HUES64 (cell line): ENCODE measurements around the gene CALB2.

Experiments
- H3K27ac ChIP-seq: 2 replicates; pipeline ENCODE4 v1.7.0; 2013; ENCODE audit warnings: low read depth, low read length, inconsistent platforms
- H3K27me3 ChIP-seq: 2 replicates; pipeline ENCODE4 v1.6.1; 2013; ENCODE audit warnings: mild to moderate bottlenecking, low read length; ENCODE audit not compliant: insufficient read depth
- H3K36me3 ChIP-seq: 2 replicates; pipeline ENCODE4 v1.6.1; 2013; ENCODE audit warnings: mild to moderate bottlenecking, low read length; ENCODE audit not compliant: insufficient read depth
- H3K4me1 ChIP-seq: 2 replicates; pipeline ENCODE4 v1.6.1; 2013; ENCODE audit warnings: mild to moderate bottlenecking, low read length, moderate library complexity; ENCODE audit not compliant: insufficient read depth
- H3K4me3 ChIP-seq: 2 replicates; pipeline ENCODE4 v1.5.1; 2013; ENCODE audit warnings: mild to moderate bottlenecking, low read length, moderate library complexity
- H3K9ac ChIP-seq: 2 replicates; pipeline ENCODE4 v1.6.1; 2013; ENCODE audit warnings: mild to moderate bottlenecking, low read depth, low read length
- H3K9me3 ChIP-seq: 2 replicates; pipeline ENCODE4 v1.6.1; 2013; ENCODE audit warnings: low read depth, low read length; ENCODE audit not compliant: insufficient read depth
- WGBS: fragments of 150-250, 120-280 bp; methylation state at CpG from one replicate; pipeline ENCODE4 v1.1.7; 2013; ENCODE audit warnings: missing lambda C conversion rate; 5-methylcytosine and 5-hydroxymethylcytosine counted together

CALB2 gene

DNA sequence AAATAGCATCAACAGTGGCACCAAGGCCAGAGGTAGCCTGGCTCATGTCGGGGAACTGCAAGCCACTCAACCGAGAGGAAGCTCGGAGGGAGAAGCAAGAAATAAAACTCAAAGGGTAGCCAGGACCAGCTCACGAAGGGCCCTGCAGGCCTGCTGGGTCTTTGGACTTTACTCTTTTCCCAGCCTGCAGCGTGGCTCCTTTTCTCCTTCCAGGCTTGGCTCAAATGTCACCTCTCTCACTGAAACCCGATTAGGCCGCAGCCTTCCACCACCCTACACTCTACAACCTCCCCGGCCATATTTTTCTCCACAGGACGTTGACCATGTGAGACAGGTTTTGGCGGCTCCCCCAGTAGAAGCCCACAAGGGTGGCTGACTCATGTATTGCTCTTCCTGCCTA lies 38.1 kb downstream of the CALB2 start:
- Histone ChIP-seq H3K27ac (no peak overlapping the region), H3K36me3 (no peaks in the 10 kb centered on the region), H3K4me3 (no peak overlapping the region), H3K4me1 (peaks cover 10% of the 10 kb centered on the region; the same call in 1 of the 2 replicates), H3K27me3 (no peaks in the 10 kb centered on the region), H3K9me3 (no peaks in the 10 kb centered on the region), H3K9ac (no peak overlapping the region)
- 83% methylated on average over 10 of the region's 10 CpGs for WGBS

DNA sequence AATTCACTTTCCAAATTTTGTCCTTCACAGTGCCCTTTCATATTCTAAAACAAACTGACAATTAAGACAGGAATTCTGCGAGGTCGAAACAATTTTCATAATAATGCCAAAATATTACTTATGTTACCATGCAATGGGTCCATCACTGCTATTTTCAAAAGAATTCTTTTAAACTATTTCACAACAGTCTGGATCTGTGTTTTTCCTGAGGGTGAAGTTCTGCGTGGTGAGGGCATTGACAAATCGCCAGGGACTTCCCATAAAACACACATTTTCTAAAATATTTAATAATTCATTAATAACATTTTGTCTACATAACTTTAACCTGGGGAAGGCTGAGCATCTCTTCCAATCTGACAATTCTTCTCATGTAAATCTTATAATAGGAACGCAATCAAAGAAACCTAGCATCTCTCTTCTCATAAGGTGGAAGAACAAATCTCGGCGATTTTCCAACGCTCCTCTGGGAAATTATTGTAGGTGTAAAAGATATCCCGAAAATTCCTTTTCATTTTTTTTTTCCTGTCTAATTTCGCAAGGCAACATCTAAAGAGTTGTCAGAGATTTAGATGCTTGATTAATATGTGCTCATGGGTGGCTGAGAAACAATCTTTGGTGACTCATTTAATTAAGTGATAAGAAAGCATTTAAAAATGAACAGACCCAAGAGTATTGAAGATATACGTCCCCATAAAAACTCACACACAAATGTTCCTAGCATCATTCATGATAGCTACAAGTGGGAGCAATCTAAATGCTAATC lies 41.5 kb downstream of the CALB2 start:
- H3K27ac ChIP-seq: no peak overlapping the region
- H3K9me3 ChIP-seq: no peaks in the 10 kb centered on the region; the same call in 1 of the 2 replicates
- peaks cover 14% of the 10 kb centered on the region; the same call in 1 of the 2 replicates for H3K4me1 ChIP-seq
- WGBS: 93% methylated on average over 9 of the region's 11 CpGs
- H3K36me3 ChIP-seq: no peaks in the 10 kb centered on the region
- no peaks in the 10 kb centered on the region for H3K27me3 ChIP-seq
- no peak overlapping the region for H3K4me3 ChIP-seq
- H3K9ac ChIP-seq: no peak overlapping the region

DNA sequence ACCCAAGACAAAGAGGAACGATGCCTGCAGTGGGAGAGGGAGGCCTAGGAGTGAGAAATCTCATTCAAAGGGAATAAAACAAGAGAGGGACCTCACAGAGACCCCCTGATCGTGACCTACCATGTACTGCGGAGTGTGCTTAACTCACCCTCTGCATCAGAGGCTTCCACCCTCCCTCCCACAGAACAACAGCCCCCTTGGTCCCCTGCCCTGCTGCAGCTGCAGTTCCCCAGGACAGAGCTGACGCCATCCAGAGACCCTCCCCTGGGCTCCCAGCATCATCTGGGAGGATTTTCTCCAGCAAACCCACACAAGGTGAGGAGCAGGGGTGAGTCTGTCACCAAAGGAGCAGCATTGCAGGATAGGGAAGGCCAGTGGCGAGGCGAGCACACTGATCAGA lies 43.5 kb downstream of the CALB2 start:
- Histone ChIP-seq H3K9ac (no peak overlapping the region), H3K27ac (no peak overlapping the region), H3K27me3 (no peaks in the 10 kb centered on the region), H3K4me3 (no peak overlapping the region), H3K4me1 (peaks cover 14% of the 10 kb centered on the region; the same call in 1 of the 2 replicates), H3K36me3 (no peaks in the 10 kb centered on the region), H3K9me3 (no peaks in the 10 kb centered on the region; the same call in 1 of the 2 replicates)
- 79% methylated on average over 6 of the region's 6 CpGs for WGBS

DNA sequence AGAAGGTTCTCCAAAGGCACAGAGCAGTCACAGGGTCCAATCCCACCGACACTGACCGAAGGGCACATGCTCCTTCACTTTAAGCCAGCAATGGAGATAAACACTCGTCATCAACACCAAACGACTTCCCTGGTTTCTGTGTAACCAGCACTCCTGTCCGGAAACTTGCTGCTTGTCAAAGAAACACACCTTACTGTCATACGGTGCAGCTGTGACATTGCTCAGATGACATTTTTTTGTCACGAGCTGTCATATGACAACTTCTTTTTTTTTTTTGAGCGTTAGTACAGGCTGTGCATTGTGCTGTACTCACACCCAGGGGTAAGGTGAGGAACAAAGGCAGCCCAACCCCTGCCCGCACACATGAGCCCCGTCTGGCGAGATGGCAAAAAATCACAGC lies 44.2 kb downstream of the CALB2 start:
- no peak overlapping the region for H3K27ac ChIP-seq
- no peak overlapping the region for H3K4me3 ChIP-seq
- no peaks in the 10 kb centered on the region for H3K27me3 ChIP-seq
- H3K36me3 ChIP-seq: no peaks in the 10 kb centered on the region
- no peaks in the 10 kb centered on the region; the same call in 1 of the 2 replicates for H3K9me3 ChIP-seq
- peaks cover 14% of the 10 kb centered on the region; the same call in 1 of the 2 replicates for H3K4me1 ChIP-seq
- 94% methylated on average over 11 of the region's 11 CpGs for WGBS
- H3K9ac ChIP-seq: no peak overlapping the region

DNA sequence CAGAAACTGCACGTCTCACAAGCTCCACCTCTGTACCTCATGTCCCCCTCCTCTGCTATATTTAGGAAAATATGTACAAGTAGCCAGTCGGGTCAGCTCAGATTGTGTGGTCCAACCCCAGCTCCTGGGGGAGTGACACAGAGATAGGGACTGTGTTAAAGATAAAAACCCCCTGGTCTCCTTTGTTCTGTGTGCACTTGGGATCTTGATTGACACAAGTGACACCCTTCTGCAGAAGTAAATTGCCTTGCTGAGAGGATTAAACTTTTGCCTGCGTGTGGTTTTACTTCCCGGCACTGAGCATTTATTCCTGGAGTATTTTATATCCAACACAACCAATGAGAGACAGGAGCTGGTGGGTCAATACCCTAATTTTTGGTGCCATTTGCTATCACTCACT lies 45.8 kb downstream of the CALB2 start:
- H3K4me3 ChIP-seq: no peak overlapping the region
- 92% methylated on average over 4 of the region's 4 CpGs for WGBS
- H3K4me1 ChIP-seq: peaks cover 14% of the 10 kb centered on the region; the same call in 1 of the 2 replicates
- no peaks in the 10 kb centered on the region for H3K27me3 ChIP-seq
- H3K9me3 ChIP-seq: no peaks in the 10 kb centered on the region; the same call in 1 of the 2 replicates
- H3K9ac ChIP-seq: no peak overlapping the region
- H3K36me3 ChIP-seq: no peaks in the 10 kb centered on the region
- no peak overlapping the region for H3K27ac ChIP-seq

DNA sequence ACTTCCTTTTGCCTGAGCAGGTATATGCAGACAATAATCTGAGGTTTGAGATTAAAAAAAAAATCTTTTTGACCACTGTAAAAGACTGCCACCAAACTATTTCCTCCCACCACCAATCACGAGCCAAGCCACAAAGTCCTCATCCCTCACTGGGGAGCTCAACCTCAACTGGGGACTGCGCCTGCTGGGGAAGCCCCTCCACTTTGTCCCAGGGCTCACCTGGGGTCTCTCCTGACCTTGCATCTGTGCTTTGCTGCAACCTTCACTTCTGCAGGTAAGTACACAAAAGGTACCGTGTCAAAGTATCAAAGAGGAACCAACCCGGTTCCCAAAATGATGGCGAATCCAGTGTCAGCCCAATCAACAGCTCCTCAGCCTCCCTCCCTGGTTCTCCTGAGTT lies 47.8 kb downstream of the CALB2 start:
- 0 out of 2 replicates have a peak, but pooled peaks cover 4% of the 10 kb centered on the region for H3K4me1 ChIP-seq
- WGBS: 95% methylated on average over 5 of the region's 5 CpGs
- no peaks in the 10 kb centered on the region for H3K27me3 ChIP-seq

DNA sequence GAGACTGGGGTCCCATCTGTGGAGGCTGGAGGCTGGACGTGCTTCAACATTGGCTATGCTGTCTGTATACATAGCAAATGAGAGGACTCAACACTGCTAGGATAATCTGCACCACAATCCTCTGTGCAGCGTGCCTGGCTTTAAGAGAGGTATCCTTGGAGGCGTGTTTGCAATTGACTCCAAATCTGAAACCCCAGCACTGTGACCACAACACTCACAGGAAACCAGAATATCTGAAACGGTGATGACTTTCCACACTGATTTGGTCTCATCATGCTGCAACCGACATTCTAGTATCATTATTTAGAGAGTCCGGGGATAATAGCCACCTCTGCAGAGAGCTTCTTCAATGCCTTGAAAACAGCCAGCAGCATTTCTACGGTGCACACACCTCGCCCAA lies 48.2 kb downstream of the CALB2 start:
- H3K9ac ChIP-seq: no peak overlapping the region
- no peaks in the 10 kb centered on the region; the same call in 1 of the 2 replicates for H3K9me3 ChIP-seq
- 84% methylated on average over 8 of the region's 8 CpGs for WGBS
- H3K27ac ChIP-seq: no peak overlapping the region
- H3K4me1 ChIP-seq: 0 out of 2 replicates have a peak, but pooled peaks cover 2% of the 10 kb centered on the region
- no peak overlapping the region for H3K4me3 ChIP-seq
- H3K36me3 ChIP-seq: no peaks in the 10 kb centered on the region
- no peaks in the 10 kb centered on the region for H3K27me3 ChIP-seq

More for the DNA sequence above, 47.8 kb downstream of the CALB2 start:
- Histone ChIP-seq H3K9ac (no peak overlapping the region), H3K9me3 (no peaks in the 10 kb centered on the region; the same call in 1 of the 2 replicates), H3K36me3 (no peaks in the 10 kb centered on the region), H3K27ac (no peak overlapping the region), H3K4me3 (no peak overlapping the region)

DNA sequence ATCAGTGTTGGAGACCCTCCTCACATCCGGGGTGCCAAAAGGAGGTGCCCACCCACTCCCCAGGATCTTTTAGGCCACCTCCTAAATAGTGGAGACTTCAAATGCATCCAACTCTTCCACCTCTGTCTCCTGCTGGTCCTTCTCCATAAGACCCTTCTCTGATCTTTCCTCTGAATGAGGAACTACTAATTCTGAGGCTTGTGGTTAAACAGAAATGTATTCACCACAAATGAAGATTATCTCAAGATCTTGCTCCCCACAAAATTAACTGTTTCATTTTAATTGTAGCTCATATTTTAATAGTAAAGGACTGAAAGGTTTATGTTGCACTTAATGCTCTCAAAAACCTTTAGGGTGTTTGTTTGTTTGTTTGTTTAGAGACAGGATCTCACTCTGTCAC lies 49.2 kb downstream of the CALB2 start:
- no peaks in the 10 kb centered on the region for H3K36me3 ChIP-seq
- H3K9ac ChIP-seq: no peak overlapping the region
- no peaks in the 10 kb centered on the region for H3K4me1 ChIP-seq
- H3K9me3 ChIP-seq: no peaks in the 10 kb centered on the region; the same call in 1 of the 2 replicates
- no peaks in the 10 kb centered on the region for H3K27me3 ChIP-seq
- WGBS: 76% methylated on average over 1 of the region's 1 CpG
- no peak overlapping the region for H3K27ac ChIP-seq
- H3K4me3 ChIP-seq: no peak overlapping the region

DNA sequence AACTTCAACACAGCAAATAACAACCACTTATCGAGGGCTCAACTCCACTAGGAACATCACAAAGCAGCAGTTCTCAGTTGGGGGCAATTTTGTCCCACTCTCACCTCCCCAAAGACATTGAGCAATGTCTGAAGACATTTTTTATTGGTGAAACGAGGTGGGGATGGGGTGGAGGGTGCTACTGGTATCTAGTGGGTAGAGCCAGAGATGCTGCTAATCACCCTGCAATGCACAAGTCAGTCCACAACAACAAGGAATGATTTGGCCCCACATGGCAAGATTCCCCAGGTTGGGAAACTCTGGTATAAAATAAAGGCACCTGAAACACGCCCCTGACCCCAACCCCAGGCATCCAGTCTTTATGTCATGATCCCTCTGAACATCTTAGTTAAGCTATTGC lies 50.0 kb downstream of the CALB2 start:
- Histone ChIP-seq H3K27ac (no peak overlapping the region), H3K4me3 (no peak overlapping the region), H3K9me3 (no peaks in the 10 kb centered on the region; the same call in 1 of the 2 replicates), H3K9ac (no peak overlapping the region), H3K4me1 (peaks cover 4% of the 10 kb centered on the region; the same call in 1 of the 2 replicates), H3K36me3 (no peaks in the 10 kb centered on the region), H3K27me3 (no peaks in the 10 kb centered on the region)
- WGBS: 83% methylated on average over 3 of the region's 3 CpGs

DNA sequence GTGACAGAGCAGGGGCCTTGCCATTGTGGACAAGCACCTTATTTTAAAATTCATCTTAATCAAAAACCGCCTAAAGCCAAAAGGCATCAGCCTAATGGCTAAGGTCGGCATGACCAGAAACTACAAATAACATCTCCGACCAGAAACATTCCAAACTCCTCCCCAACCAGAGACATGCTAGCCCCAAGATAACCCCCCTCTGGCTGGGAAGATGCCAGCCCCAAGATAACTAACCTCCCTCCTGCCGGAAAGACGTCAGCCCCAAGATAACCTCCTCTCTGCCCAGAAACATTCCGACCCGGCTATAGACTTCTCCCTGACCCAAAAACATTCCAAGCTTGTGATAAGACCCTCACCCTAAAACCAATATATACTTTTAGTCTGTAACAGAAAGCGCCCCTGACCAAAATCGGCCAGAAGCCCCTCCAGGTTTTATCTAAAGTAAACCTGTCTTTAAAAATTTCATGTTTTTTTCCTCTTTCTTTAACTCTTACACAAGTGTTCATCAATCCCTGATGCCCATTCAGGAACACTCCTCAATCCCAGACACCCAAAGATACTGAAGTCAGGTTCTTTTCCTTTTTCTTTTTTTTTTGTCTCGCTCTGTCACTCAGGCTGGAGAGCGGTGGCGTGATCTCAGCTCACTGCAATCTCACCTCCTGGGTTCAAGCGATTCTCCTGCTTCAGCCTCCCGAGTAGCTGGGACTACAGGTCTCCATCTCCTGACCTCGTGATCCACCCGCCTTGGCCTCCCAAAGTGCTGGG lies 50.7 kb downstream of the CALB2 start:
- no peak overlapping the region for H3K27ac ChIP-seq
- H3K4me3 ChIP-seq: no peak overlapping the region
- peaks cover 4% of the 10 kb centered on the region; the same call in 1 of the 2 replicates for H3K4me1 ChIP-seq
- H3K27me3 ChIP-seq: no peaks in the 10 kb centered on the region
- WGBS: 87% methylated on average over 16 of the region's 16 CpGs
- H3K9ac ChIP-seq: no peak overlapping the region
- no peaks in the 10 kb centered on the region for H3K9me3 ChIP-seq
- no peaks in the 10 kb centered on the region for H3K36me3 ChIP-seq

DNA sequence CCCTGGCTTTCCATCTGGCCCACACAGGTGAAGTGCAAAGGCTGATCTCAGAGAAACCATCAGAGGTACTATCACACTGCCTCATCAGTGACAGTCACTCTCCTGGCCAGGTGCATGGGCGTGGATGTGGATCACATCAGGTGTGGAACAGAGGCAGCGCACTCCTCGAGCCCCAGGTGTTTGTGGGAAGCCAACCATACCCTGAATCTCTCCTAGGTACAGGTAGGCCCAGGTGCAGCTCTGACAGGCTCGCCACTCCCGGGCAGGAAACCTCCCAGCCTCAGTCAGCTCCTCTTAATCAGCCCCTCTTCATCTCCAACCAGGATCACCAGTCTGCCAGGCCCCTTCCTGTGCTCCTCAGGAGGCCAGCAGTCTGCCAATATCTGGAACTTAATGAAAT lies 51.6 kb downstream of the CALB2 start:
- 89% methylated on average over 5 of the region's 5 CpGs for WGBS
- no peak overlapping the region for H3K9ac ChIP-seq
- no peak overlapping the region for H3K27ac ChIP-seq
- no peaks in the 10 kb centered on the region for H3K36me3 ChIP-seq
- H3K27me3 ChIP-seq: no peaks in the 10 kb centered on the region
- H3K4me3 ChIP-seq: no peak overlapping the region
- H3K4me1 ChIP-seq: peaks cover 4% of the 10 kb centered on the region; the same call in 1 of the 2 replicates
- H3K9me3 ChIP-seq: no peaks in the 10 kb centered on the region
